Brain pericyte (primary cell): ENCODE data around the gene CSNK1E.

ENCODE experiments used
- DNase-seq: peaks from one replicate; pipeline ENCODE4 v3.0.0-alpha.2; 2012; ENCODE audit warnings: low read depth, low spot score

CSNK1E gene

DNA sequence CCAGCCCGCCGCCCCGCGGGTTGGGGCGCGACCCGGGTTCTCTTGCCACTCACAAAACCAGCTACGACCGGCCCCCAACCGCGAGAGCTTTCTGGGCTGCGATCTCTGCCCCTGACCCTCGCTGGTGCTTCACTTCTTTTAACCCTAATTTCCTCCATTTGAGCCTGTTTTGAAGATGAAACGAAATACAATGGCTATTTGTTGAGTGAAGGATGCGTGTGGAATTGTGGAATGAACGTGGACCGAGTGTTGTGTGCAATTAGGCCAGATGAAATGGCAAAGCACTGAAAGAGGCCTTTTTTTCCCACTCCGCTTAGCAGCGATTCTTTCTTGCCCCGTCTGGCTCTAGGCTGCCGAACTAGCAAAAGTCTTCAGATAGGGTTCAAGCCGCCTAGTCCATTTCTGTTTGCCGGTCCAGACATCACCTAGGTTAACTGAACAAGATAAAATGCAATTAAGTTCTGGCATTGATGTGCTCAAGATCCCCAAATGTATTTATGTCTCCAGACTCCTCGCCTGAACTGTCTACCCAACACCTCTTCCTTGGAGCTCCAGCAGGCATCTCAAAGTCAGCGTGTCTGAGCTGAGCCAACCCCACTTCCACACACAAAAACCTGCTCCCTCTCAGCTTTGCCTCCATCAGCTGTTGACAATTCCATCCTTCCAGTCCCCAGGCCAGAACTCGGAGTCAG is 44.0 kb downstream of the CSNK1E start:
- DNase-seq = no peak

DNA sequence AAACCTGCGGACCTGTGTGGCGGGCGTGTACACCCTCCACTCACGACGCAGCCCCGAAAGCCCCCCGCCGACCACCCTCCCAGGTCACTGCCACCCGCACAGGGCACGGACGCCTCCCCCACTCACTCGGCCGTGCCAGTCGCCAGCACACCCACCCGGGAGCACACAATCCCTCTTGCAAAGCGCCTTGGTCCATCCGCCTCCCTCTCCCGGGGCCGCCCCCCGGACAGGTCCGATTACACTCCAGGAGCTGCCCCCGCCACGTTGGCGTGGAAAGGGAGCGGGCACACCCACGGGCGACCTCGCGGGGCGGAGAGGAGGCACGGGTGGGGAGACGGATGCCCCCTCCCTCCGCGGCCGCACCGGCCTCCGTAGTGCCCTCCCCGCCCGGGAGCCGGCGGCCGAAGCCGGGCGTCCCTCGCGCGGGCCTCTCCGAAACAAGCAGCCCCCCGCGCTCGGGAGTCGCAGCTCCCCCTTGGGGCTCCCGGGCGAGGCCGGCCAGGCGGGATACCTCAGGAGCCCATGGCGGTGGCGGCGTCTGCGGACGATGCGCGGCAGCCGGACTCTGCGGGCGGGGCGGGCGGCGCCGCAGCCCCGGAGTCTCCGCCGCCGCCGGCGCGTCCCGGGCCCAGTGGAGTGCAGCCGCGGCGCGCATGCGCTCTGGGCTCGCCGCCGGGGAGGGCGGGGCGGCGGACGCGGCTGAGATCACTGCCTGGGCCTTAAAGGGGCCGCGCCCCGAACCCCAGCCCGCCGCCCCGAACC is 44.7 kb downstream of the CSNK1E start, which contains the start of gene TMEM184B:
Gene TMEM184B, minus strand, starts transcription at position 638 of the 762 bp plus-strand sequence. CDS start 25,049 bp downstream, outside the sequence.
- DNase-seq = no peak

DNA sequence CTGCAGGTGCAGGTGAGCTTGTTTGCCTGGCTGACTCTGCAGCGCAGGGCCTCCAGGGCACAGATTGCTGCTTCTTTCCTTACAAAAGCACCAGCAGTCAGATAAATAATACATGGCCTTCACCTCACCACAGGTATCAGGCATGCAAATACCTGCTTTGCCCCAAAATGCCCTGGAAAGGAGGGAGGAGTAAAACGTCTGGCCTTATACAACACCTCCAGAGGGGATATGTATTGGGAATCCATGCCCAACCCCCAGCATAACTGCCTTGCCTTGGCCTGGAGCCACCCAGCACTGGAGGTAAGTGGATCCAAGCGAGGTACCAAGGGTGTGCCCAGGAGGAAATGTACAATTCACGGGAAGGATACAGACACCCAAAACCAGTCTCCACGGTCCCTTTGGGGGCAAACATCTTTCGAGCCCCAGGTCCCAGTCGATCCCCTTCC is 45.3 kb downstream of the CSNK1E start:
- DNase-seq = no peak

DNA sequence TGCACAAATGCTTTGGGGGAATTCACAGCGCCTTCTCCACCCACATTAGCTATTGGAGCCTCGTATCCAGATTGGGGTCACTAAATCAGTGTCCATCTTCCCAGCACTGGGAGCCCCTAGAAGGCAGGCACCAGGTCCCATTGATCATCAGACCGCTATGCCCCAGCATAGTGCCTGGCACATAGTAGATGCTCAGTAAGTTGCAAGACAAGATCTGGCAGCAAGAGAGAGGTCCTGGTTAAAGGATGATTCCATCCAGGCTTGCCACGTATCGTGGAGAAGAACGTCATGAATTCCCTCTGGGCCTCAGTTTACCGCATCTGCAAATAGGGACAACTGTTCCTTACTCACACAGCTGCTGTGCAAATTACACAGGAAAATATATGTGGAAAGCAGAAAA is 46.1 kb downstream of the CSNK1E start:
- DNase-seq = no peak

DNA sequence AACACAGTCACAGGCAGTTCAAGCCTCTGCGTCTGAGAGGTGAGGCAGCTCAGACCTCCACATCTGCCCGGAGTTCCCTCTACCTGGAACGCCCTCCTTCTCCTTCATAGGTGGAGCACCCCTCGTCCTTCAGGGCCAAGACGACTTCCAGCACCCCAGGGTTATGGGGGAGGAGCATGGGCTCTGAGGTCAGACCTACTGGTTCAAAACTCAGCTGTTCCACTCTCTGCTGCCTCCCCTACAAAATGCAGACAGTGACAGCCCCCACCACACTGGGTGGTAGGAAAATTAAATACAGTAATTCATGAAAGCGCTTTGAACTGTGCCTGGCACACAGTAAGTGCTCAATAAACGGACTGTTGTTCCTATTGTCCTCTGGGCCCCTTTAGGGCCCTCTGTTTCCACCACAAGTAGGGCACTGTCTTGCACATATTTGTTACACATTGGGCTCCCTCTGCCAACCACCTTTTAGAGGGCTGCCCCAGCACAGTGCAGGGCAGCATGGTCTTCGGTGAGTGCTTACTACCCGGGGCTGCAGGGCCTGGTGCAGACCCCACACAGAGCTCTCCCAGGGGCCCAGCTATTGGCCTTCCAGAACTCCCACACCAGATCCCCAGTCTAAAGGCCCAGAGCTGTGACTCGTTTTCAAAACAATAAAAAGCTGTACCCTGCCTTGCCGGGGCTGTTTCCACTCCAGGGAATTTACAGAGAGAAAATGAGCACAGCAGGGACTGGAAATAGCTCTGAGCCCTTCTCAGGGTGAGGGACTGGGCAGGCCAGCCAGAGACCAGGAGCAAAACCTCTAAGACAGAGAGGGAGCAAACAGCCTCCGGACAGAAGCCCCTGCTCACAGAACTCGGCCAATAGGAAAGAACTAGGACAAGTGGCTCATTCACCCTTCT is 46.9 kb downstream of the CSNK1E start:
- no peak for DNase-seq

DNA sequence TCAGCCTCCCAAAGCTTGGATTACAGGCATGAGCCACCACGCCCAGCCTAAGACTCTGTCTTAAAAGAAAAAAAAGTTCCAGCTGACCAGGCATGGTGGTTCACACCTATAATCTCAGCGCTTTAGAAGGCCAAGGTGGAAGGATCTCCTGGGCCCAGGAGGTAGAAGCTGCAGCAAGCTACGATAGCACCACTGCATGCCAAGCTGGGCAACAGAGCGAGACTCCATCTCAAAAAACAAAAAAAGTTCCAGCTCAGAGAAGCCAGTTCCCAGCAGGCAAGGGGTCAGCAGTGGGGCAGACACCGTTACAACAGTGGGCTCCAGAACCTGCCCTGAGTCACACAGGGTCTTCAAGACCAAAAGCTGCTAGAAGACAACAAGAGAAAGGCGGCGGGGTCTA is 47.8 kb downstream of the CSNK1E start:
- no peak for DNase-seq

DNA sequence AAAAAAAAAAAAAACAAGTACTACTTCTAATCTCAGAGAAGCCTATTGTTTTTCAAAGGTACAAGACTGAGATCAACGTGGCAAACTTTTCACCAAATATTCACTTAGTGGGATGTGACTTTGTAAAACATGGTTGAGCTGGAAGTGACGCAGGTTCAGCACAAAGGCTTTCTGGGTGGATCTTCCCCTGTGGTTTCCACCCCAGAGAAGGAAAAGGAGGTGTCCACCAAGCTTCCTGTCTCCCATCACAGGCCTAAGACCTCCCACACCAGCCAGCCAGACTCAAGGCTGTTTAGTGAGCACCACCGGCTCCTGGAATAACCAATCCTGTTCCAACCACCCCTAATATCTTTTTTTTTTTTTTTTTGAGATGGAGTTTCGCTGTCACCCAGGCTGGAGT is 50.1 kb downstream of the CSNK1E start:
- DNase-seq = no peak

DNA sequence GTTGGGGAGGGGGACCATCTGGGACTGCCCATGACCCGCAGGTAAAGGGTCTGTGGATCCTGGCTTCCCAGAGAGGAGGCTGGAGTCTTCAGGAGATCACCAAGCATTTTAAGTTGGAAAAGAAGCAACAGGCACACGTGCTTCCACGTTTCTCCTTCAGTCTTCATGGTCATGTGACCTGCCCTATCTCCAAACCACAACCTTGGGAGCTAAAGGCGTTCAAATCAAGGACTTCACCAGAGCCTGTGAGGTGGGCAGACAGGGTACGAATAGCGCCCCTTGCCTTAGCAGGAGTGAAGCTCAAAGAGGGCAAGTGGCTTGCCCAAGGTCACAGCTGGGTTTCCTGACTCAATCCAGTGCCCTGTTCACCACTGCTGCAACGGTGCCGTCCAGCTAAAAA is 51.1 kb downstream of the CSNK1E start:
- no peak for DNase-seq

DNA sequence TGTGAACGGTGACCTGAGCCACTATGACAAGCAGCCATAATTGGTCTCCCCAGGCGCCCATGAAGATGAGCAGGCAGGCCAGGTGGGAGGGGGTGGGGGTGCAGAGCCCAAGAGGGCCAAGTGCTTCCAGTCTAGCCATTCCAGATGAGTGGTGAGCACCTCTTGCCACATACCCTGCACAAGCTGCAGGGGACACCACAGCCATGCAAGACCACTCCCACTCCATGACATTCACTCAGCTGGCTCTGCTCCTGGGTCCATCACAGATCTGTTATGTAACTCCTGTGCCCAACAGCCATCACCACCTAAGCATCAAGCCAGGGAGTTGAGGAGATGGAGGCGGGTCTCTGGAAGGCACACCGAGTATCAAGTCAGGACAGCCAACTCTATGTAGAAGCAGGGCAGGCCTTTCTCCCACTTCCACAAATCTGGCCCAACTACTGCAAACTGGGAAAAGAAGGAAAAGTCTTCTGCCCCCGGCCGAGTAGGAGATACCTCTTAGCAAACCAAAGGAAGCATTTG is 52.9 kb downstream of the CSNK1E start:
- DNase-seq = no peak

DNA sequence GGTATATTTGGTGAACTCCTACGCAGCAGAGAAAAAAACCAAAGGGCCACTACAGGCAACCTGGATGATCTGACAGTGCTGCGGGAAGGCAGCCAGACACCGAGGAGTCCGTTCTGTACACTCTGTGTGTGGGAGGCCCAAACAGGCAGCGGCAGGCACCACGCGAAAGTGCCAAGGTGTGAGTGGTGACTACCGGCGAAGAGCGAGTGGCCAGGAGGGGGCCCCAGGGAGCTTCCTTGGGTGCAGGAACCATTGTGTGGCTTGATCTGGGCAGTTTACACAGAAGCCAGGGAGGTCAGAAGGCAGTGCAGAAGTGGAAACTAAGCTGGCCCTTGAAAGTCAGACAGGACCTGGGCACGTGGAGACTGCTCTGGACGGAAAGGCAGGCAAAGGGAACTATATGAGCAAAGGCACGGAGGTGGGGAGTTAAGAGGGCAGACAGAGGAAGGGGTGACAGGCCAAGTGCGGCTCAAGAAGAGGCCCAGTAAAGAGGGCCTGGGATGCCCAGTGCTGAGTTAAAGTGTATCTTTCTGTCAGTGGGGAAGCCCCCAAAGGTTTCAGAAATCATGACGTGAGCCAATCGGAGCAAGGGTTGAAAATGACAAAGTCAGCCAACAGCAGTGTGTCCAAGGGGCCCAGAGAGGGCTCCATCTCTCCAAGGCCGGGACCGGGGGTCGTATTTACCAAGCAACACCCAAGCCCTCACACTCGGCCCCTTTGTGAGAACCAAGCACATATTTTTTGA is 55.0 kb downstream of the CSNK1E start:
- DNase-seq = no peak

DNA sequence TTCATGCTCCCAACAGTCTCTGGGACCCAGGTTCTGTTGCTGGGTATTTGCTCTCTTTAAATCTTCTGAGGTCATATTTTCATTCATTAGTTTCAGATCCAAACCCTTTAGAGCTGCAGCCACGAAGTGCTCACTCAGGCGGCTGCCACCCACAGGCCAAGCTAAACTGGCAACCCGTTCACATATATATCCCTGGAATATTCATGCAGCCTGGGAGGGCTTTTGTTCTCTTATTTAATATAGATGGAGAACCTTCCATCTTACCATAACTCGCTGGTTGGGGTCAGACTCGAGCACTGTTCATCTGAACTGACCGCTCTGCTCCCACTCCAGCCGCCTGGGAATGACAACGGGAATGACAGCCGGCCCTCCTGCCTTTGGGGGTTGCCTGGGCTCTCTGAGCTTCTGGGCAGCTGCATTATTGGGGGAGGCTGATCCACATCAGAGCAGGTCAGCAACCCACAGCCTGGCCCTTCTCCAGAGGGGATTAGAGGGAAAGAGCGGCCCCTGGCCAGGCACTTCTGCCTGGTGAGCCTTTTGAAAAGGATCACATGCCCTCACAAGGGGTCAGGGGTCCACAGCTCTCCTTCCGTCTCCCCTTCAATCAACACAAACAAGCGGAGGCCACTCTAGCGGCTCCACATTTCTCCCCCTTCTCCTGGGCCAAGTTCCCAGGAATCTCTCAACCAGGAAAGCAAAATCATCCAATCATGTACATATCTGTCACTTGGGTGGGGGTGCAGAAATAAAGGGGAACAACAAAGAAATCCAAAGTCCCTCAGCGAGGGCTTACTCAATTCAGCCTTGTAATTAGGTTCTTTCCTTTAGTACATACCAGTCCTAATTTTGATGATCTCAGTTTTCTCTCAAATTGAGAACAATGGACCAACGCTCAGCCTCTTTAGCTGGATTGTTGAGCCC is 56.2 kb downstream of the CSNK1E start:
- no peak for DNase-seq

DNA sequence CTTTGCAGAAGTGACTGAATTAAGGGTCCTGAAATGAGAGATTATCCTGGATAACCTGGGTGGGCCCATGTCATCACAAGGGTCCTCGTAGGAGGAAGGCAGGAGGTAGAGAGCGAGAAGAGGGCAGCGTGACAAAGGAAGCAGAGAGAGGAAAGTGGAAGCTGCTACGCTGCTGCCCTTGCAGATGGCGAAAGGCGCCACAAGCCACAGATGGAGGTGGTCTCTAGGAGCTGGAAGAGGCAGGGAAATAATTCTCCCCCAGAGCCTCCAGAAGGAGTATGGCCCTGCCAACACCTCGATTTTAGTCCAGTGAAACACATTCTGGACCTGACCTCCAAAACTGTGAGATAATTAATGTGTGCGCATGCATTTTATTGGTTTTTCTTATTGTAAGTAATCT is 57.9 kb downstream of the CSNK1E start:
- no peak for DNase-seq

DNA sequence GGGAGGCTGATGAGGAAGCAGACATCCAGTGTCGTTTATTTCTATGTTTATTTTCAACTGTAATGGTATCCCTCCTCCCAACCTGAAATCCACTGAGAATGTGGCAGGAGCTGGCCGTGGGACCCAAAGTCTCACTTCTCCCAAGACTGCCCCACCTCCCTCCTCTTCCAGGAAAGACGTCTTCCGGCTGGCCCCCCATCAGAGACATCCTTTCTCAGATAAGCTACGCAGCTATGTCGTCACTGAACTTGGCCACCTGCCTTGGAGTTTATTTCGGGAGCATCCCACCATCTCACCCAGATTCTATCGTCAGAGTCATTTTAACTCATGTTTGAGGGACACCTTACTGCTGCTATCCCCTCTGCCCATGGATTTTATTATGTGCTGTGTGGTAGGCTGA is 58.3 kb downstream of the CSNK1E start:
- no peak for DNase-seq

DNA sequence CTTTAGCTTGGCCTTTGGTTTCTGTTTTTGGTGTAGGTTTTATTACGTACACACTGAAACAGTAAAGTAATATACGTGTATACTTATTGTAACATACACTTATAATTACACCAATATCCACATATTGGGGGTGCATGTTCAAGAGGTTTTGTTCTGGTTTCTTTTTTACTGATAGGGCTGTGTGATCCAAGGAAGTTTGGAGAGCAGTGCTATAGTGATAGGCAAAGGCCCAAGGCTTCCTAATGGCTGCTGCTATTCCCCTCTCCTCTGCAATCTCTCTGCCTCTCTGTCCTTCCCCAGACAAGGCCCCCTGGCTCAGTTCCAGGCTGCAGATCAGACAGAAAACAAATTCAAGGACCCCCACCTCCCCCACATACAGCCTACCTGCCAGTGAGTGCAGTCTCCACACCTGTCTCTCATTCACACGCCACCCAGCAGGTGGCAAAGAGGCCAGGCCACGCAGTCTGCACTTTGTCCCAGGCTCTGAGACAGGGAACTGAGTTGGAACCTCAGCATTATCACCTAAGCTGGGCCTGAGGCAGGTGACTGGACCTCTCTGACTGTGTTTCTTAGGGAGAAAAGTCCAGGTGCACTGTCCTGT is 59.5 kb downstream of the CSNK1E start:
- no peak for DNase-seq

DNA sequence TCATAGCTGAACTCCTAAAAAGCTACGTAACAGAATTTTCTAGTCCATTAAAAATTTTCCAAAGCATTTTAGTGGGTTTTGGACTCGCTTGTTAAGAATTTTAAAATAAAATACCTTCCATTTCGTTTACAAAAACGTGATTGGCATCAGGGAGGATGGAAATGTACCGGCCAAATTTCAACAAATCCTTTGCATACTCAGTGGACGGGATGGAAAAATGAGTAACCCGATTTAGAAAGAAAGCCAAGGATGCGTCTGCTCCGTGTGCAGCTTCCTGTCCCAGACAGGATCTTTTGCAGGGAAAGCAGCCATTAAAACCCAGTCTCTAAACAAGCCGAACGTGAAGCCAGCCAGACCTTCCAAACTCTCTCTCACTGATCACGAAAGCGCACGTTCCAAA is 60.1 kb downstream of the CSNK1E start:
- DNase-seq = no peak

DNA sequence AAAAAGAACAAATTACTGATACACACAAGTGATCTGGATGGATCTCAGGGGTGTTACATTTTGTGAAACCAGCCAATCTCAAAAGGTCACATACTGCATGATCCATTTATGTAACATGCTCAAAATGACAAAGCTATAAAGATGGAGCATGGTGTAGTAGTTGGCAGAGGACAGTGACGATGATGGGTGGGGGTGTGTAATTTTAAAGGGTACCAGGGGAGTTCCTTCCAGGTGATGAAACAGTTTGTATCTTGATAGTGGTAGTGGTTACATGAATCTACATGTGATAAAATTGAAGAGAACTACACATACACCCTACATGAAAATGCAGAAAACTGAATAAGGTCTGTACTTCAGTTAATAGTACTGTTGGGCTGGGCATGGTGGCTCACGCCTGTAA is 61.5 kb downstream of the CSNK1E start:
- no peak for DNase-seq

DNA sequence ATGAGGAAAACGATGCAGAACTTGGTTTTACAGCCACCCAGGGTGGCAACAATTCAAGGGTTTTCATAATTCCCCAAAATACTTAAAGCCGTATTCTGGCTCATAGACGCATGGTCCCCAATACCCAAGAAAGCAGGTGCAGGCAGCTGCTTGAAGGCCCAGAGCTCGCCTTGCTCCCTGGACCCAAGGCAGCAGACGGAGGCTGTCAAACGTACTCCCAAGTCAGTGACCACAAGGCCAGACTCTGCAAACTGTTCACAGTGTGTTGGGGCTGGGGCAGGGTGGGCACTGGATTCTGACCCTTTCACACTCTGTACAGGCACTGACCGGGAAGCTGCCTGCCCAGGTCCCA is 65.9 kb downstream of the CSNK1E start:
- no peak for DNase-seq

DNA sequence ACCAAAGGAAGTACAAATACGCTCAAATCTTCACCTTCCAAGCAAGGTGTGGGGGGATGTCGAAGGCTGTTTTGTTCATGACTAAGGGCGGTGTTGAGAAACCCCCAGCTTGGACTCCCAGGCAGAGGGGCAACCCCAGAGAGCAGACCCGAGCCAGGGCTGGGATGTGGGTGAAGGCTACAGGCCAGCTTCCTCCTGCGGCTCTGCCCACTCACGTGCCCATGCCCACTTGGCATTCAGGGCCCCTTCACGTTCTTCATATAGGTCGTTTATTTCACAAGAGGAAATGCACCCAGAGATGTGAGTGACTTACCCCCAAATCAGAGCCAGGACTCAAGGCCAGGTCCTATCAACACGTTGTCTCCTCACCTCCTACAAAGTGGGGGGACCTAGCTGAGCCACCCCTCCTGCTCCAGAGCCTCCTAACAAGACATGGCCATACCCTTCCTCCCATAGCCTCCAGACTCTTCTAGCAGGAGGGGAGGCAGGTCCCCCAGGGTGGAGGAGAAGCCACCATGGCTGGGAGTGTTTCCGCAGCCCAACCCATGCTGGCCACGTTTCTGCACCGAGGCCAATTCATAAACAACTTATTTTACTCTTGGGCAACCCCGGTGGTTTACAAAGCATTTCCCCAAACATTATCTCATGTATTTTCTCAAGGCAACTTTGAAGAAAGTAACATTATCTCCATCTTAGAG is 66.4 kb downstream of the CSNK1E start:
- no peak for DNase-seq
